Upper lobe of right lung (tissue), 1 donor: Measurements from ENCODE around the gene ANO10. TPM values are rescaled to one million over a fixed set of nuclear protein-coding genes. Genes with fewer than 3 reads are reported as not detected.

Experiments used
- ATAC-seq: fragments of 200-7000 bp; cut with Tn5 transposase; one replicate; pipeline ENCODE4 v1.9.1; 2020; ENCODE audit warnings: mild to moderate bottlenecking, moderate library complexity
- DNase-seq: peaks from one replicate; pipeline ENCODE4 v3.0.0-alpha.2; 2020
- H3K27ac ChIP-seq: fragments of 200-600 bp; one replicate; pipeline ENCODE4 v1.8.0; 2022
- H3K27me3 ChIP-seq: fragments of 200-600 bp; one replicate; pipeline ENCODE4 v1.8.0; 2022; ENCODE audit warnings: mild to moderate bottlenecking
- H3K36me3 ChIP-seq: fragments of 200-600 bp; one replicate; pipeline ENCODE4 v1.8.0; 2022
- H3K4me1 ChIP-seq: fragments of 200-600 bp; one replicate; pipeline ENCODE4 v1.8.0; 2022
- H3K4me3 ChIP-seq: fragments of 200-600 bp; one replicate; pipeline ENCODE4 v1.8.0; 2022; ENCODE audit warnings: mild to moderate bottlenecking
- H3K9me3 ChIP-seq: fragments of 200-600 bp; one replicate; pipeline ENCODE4 v1.8.0; 2022
- intact Hi-C: fragments of 100-400 bp; cut with DNase I; formaldehyde crosslinking; loops from one replicate; pipeline ENCODE4 v1.11.0; 2022
- total RNA-seq: library from RNA; stranded (reverse); fragmentation: NEBNext Ultra II Directional; extraction: Animal tissue kit (Norgen Biotek cat#: 25700); gene quantifications from one replicate; pipeline ENCODE4 v1.2.1, GENCODE V29; 2021
- TF ChIP-seq, protein P1 (sequence below): fragments of 200-600 bp; IDR thresholded peaks from one replicate; pipeline ENCODE4 v1.8.0; 2022; ENCODE audit warnings: antibody characterized with exemption
- donor health status: DM: no; HTN: yes; CAD: no; lungs with severe emphysema.

ANO10 gene
- total RNA-seq, 1 donor from 2014 or later: 30.6 TPM

- ATAC-seq (no peak), DNase-seq (no peak)
- H3K9me3 ChIP-seq: no peaks in the 10 kb centered on the region
- H3K4me1 ChIP-seq: peaks cover 11% of the 10 kb centered on the region
- intact Hi-C loops: no loop called here
- TF ChIP-seq, protein P1, sequence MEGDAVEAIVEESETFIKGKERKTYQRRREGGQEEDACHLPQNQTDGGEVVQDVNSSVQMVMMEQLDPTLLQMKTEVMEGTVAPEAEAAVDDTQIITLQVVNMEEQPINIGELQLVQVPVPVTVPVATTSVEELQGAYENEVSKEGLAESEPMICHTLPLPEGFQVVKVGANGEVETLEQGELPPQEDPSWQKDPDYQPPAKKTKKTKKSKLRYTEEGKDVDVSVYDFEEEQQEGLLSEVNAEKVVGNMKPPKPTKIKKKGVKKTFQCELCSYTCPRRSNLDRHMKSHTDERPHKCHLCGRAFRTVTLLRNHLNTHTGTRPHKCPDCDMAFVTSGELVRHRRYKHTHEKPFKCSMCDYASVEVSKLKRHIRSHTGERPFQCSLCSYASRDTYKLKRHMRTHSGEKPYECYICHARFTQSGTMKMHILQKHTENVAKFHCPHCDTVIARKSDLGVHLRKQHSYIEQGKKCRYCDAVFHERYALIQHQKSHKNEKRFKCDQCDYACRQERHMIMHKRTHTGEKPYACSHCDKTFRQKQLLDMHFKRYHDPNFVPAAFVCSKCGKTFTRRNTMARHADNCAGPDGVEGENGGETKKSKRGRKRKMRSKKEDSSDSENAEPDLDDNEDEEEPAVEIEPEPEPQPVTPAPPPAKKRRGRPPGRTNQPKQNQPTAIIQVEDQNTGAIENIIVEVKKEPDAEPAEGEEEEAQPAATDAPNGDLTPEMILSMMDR: no peak
- H3K4me3 ChIP-seq: no peak overlapping the region
- H3K27ac ChIP-seq: no peak overlapping the region
- no peaks in the 10 kb centered on the region for H3K27me3 ChIP-seq
- no peaks in the 10 kb centered on the region for H3K36me3 ChIP-seq
Measured at GRCh38 chr3:43436507-43437140, 185.2 kb downstream of the ANO10 start.

- no peaks in the 10 kb centered on the region for H3K27me3 ChIP-seq
- H3K4me1 ChIP-seq: peaks cover 11% of the 10 kb centered on the region
- no peaks in the 10 kb centered on the region for H3K9me3 ChIP-seq
- no peak overlapping the region for H3K27ac ChIP-seq
- intact Hi-C loops: no loop called here
- no peak overlapping the region for H3K4me3 ChIP-seq
- DNase-seq (no peak), ATAC-seq (no peak)
- TF ChIP-seq, protein P1: no peak
- H3K36me3 ChIP-seq: no peaks in the 10 kb centered on the region
Measured at GRCh38 chr3:43435706-43436105, 186.1 kb downstream of the ANO10 start.

- peaks cover 11% of the 10 kb centered on the region for H3K4me1 ChIP-seq
- H3K27me3 ChIP-seq: no peaks in the 10 kb centered on the region
- DNase-seq: no peak
- H3K27ac ChIP-seq: peak overlapping the region; percentile 27
- H3K36me3 ChIP-seq: no peaks in the 10 kb centered on the region
- intact Hi-C loops: no loop called here
- ATAC-seq: no peak
- H3K4me3 ChIP-seq: no peak overlapping the region
- no peaks in the 10 kb centered on the region for H3K9me3 ChIP-seq
- TF ChIP-seq, protein P1: no peak
Measured at GRCh38 chr3:43434431-43434830, 187.4 kb downstream of the ANO10 start.

GRCh38 chr3:43432462-43432861 is 189.3 kb downstream of the ANO10 start:
- H3K4me3 ChIP-seq: no peak overlapping the region
- intact Hi-C loops: no loop called here
- H3K9me3 ChIP-seq: no peaks in the 10 kb centered on the region
- ATAC-seq: no peak
- H3K27ac ChIP-seq: no peak overlapping the region
- peaks cover 11% of the 10 kb centered on the region for H3K4me1 ChIP-seq
- no peaks in the 10 kb centered on the region for H3K36me3 ChIP-seq
- no peaks in the 10 kb centered on the region for H3K27me3 ChIP-seq
- TF ChIP-seq, protein P1: no peak
- DNase-seq: no peak

DNA sequence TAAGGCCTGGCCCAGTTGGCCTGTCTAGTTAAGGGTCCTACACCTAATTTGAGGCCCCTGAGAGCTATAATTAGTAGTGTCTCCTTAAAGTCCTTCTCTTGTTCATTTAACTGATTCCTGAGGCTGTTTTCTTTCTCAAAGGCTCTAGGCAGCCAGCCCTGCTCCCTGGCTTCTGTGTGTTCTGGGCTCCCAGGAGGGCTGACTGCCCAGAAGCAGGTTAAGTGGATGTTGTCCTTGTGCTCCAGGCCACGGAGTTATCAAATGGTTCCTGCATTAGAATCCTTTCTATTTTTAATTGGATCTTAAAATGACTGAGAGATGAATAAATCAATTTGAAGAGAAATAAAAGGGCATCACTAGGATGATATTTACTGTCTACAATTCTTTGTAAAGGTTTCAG is 195.4 kb downstream of the ANO10 start:
- no peaks in the 10 kb centered on the region for H3K27me3 ChIP-seq
- H3K4me3 ChIP-seq: no peak overlapping the region
- H3K9me3 ChIP-seq: no peaks in the 10 kb centered on the region
- ATAC-seq (no peak), DNase-seq (no peak)
- H3K4me1 ChIP-seq: no peaks in the 10 kb centered on the region
- no peaks in the 10 kb centered on the region for H3K36me3 ChIP-seq
- intact Hi-C loops: no loop called here
- TF ChIP-seq, protein P1: no peak
- H3K27ac ChIP-seq: no peak overlapping the region

- Histone ChIP-seq H3K4me3 (no peak overlapping the region), H3K9me3 (no peaks in the 10 kb centered on the region), H3K4me1 (no peaks in the 10 kb centered on the region), H3K27ac (no peak overlapping the region), H3K36me3 (no peaks in the 10 kb centered on the region), H3K27me3 (no peaks in the 10 kb centered on the region)
- DNase-seq: no peak
- no peak for ATAC-seq
- TF ChIP-seq, protein P1: no peak
- intact Hi-C loops: no loop called here
Measured at GRCh38 chr3:43425829-43426228, 196.0 kb downstream of the ANO10 start.
